Left lung (tissue), 10 donors: ENCODE measurements around the gene EIF4G1. TPM values are rescaled to one million over a fixed set of nuclear protein-coding genes. Genes with fewer than 3 reads are reported as not detected.

Experiments used
- ATAC-seq: fragments of 200-7000 bp; cut with Tn5 transposase; one replicate; pipeline ENCODE4 v1.9.1; 2020; ENCODE audit warnings: moderate library complexity
- DNase-seq, 4 donors: peaks; one replicate each; pipeline ENCODE4 v3.0.0-alpha.2; 2013 to 2020
- H3K27ac ChIP-seq, 2 donors: fragments of 200-600 bp; sonication (generic) in 1 of 2; one replicate each; pipeline versions ENCODE4 v1.5.0 to v1.8.0; 2020 to 2021
- H3K27me3 ChIP-seq, 2 donors: fragments of 200-600 bp; sonication (generic) in 1 of 2; one replicate each; pipeline versions ENCODE4 v1.5.0 to v1.8.0; 2020 to 2021
- H3K36me3 ChIP-seq, 2 donors: fragments of 200-600 bp; sonication (generic) in 1 of 2; one replicate each; pipeline versions ENCODE4 v1.5.0 to v1.8.0; 2020 to 2021
- H3K4me1 ChIP-seq, 2 donors: fragments of 200-600 bp; one replicate each; pipeline ENCODE4 v1.8.0; 2021
- H3K4me3 ChIP-seq, 2 donors: fragments of 200-600 bp; sonication (generic) in 1 of 2; one replicate each; pipeline versions ENCODE4 v1.5.0 to v1.8.0; 2020 to 2021; ENCODE audit warnings: mild to moderate bottlenecking in 1 of 2
- H3K9me3 ChIP-seq, 2 donors: fragments of 200-600 bp; sonication (generic) in 1 of 2; one replicate each; pipeline versions ENCODE4 v1.5.0 to v1.8.0; 2020 to 2021
- intact Hi-C, 2 donors: fragments of 100-400 bp; cut with DNase I; formaldehyde crosslinking; loops; one replicate each; pipeline versions ENCODE4 v1.11.2 to v1.14.2; 2022
- polyA plus RNA-seq, 6 donors: library from polyadenylated mRNA; unstranded; fragments of 120-200 nt; gene quantifications; one replicate each; pipeline ENCODE4 v1.2.1, GENCODE V29; 2013; ENCODE audit not compliant: insufficient read length in 6 of 6
- total RNA-seq, 2 donors: library from RNA; stranded (reverse); fragmentation: NEBNext Ultra II Directional; extraction: Animal tissue kit (Norgen Biotek cat#: 25700); gene quantifications; one replicate each; pipeline ENCODE4 v1.2.1, GENCODE V29; 2021
- TF ChIP-seq, protein P1 (sequence below), 2 donors: fragments of 200-600 bp; sonication (generic) in 1 of 2; IDR thresholded peaks; one replicate each; pipeline versions ENCODE4 v1.5.0 to v1.8.0; 2021; ENCODE audit warnings: antibody characterized with exemption in 2 of 2
- donor health status: DM: no; HTN: yes; CAD: no.
- donor health status: DM: no; HTN: no; CAD: no.

EIF4G1 gene
- total and polyA plus RNA-seq, 8 donors: 158 to 406 (median 203) TPM

DNA sequence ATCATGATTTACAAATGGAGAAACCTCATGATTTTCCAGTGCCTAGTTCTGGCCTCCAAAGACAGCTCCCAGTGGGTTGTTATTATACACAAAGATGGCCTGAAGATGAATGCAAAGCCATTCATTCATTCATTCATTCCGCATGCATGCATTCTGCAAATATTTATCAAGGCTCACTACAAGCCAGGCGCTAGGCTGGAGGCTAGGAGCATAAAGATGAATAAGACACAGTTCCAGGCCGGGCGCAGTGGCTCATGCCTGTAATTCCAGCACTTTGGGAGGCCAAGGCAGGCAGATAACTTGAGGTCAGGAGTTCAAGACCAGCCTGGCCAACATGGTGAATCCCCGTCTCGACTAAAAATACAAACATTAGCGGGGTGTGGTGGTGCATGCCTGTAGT is 17.8 kb upstream of the EIF4G1 start:
- DNase-seq: no peak
- Histone ChIP-seq H3K4me3 (no peak overlapping the region), H3K4me1 (peaks cover 5 to 25% of the 10 kb centered on the region in 2 donors), H3K9me3 (no peaks in the 10 kb centered on the region), H3K36me3 (peaks cover 0 to 15% of the 10 kb centered on the region in 2 donors), H3K27ac (no peak overlapping the region), H3K27me3 (no peaks in the 10 kb centered on the region)
- intact Hi-C loops: no loop called here
- ATAC-seq: no peak
- TF ChIP-seq, protein P1, sequence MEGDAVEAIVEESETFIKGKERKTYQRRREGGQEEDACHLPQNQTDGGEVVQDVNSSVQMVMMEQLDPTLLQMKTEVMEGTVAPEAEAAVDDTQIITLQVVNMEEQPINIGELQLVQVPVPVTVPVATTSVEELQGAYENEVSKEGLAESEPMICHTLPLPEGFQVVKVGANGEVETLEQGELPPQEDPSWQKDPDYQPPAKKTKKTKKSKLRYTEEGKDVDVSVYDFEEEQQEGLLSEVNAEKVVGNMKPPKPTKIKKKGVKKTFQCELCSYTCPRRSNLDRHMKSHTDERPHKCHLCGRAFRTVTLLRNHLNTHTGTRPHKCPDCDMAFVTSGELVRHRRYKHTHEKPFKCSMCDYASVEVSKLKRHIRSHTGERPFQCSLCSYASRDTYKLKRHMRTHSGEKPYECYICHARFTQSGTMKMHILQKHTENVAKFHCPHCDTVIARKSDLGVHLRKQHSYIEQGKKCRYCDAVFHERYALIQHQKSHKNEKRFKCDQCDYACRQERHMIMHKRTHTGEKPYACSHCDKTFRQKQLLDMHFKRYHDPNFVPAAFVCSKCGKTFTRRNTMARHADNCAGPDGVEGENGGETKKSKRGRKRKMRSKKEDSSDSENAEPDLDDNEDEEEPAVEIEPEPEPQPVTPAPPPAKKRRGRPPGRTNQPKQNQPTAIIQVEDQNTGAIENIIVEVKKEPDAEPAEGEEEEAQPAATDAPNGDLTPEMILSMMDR (IDR thresholded peaks at IDR 0.05): no peak

DNA sequence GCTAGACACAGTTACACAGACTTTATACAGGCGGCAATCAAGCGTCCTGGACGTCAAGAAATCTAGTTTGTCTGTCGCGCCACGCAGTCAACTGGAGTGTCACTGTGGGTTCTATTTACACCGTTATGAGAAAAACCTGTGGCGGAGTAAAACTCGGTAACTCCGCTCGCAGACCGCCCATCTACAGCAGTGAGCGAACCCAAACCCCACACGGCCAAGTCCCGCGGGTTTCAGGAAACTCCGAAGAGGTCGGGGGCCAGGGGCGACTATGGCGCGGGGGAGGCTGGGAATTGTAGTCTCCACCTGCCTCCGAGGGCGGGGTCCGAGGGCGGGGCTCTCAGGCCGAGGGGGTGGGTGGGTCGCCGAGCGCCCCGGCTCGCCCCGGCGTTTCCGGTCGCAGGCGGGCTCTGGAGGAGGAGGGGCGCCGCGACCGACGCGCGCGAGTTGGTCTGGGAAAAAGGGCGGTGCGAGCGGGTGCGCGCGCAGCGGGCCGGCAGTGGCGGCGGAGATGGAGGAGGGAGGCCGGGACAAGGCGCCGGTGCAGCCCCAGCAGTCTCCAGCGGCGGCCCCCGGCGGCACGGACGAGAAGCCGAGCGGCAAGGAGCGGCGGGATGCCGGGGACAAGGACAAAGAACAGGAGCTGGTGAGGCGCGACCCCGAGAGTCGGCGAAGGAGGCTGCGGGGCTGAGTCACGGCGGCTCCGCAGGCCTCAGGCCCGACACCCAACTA is 15.5 kb upstream of the EIF4G1 start, which contains the start of gene PSMD2:
Gene PSMD2 (plus strand): TSS at position 483 of the 729 bp plus-strand sequence. CDS start 26 bp downstream, at position 509.
- Histone ChIP-seq H3K9me3 (no peaks in the 10 kb centered on the region), H3K36me3 (peaks cover 4 to 39% of the 10 kb centered on the region in 2 donors), H3K27ac (peak within 1 kb of the TSS; percentile 80 to 88), H3K27me3 (no peaks in the 10 kb centered on the region), H3K4me1 (peaks cover 5 to 25% of the 10 kb centered on the region in 2 donors), H3K4me3 (peak within 1 kb of the TSS; percentile 90 to 100)
- intact Hi-C loops: no loop called here
- DNase-seq: peak; percentile 94 to 99 (median 98)
- peak; percentile 99 for ATAC-seq
- TF ChIP-seq, protein P1 (IDR thresholded peaks at IDR 0.05): no peak

DNA sequence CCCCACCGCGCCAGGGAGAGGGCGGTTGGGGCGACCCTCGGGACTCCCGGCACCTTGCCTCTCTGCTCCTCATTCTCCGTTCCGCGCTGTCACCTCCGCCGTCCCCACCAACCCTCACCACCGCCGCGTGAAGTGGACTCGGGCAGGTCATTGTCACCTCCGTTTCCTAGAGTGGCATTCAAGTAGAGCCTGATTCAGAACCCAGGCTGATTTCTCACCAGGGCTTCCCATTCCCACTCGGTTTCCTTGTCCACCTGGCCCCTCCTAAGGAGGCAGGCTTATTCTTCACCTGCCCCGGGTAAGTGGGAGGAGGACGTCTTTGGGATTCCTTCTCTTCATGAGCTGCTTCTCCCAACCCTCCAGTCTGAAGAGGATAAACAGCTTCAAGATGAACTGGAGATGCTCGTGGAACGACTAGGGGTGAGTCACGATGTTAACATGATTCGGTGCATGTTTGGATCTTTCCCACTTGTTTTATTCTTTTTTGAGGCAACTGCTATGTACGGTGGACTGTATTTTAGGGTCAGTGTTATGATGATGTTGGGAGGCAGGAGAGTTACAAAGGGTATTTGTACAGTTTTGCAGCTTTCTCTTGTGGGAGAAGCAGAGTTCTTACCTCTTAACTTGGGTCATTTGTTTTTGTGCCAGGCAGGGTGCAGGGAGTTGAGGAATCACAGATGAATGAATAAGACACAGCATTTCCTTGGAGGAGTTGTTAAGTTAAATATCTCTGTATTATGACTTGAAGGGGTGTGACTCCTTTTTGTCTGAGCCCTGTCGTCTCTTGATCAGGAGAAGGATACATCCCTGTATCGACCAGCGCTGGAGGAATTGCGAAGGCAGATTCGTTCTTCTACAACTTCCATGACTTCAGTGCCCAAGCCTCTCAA is 14.7 kb upstream of the EIF4G1 start:
- Histone ChIP-seq H3K36me3 (peaks cover 4 to 47% of the 10 kb centered on the region in 2 donors), H3K4me3 (peak overlapping the region; percentile 90 to 100), H3K27me3 (no peaks in the 10 kb centered on the region), H3K4me1 (peaks cover 5 to 25% of the 10 kb centered on the region in 2 donors), H3K9me3 (no peaks in the 10 kb centered on the region), H3K27ac (peak overlapping the region; percentile 57 to 80)
- DNase-seq (no peak), ATAC-seq (peak; percentile 15)
- intact Hi-C loops: no loop called here
- TF ChIP-seq, protein P1 (IDR thresholded peaks at IDR 0.05): no peak

GRCh38 chr3:184300378-184300720 is 14.1 kb upstream of the EIF4G1 start:
- Histone ChIP-seq H3K9me3 (no peaks in the 10 kb centered on the region), H3K27me3 (no peaks in the 10 kb centered on the region), H3K27ac (no peak overlapping the region), H3K36me3 (peaks cover 7 to 53% of the 10 kb centered on the region in 2 donors), H3K4me1 (peaks cover 5 to 25% of the 10 kb centered on the region in 2 donors), H3K4me3 (peak overlapping the region in 1 of 2 donors; percentile 100)
- intact Hi-C loops: no loop called here
- TF ChIP-seq, protein P1 (IDR thresholded peaks at IDR 0.05): no peak
- ATAC-seq: no peak
- no peak for DNase-seq

DNA sequence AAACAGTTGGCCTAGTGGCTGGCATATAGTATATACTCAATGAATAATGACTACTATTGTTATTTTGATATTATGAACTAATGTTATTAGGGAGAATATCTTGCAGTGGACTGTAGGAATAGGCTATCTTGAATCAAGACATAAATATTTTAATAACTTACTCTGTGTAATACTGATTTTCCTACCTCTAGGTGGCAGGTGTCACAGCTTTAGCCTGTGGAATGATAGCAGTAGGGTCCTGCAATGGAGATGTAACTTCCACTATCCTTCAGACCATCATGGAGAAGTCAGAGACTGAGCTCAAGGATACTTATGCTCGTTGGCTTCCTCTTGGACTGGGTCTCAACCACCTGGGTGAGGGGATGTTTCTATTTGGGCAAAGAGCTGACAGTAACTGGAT is 8.8 kb upstream of the EIF4G1 start:
- TF ChIP-seq, protein P1 (IDR thresholded peaks at IDR 0.05): no peak
- intact Hi-C loops: no loop called here
- Histone ChIP-seq H3K27ac (no peak overlapping the region), H3K9me3 (no peaks in the 10 kb centered on the region), H3K4me1 (peaks cover 0 to 9% of the 10 kb centered on the region in 2 donors), H3K36me3 (peaks cover 7 to 98% of the 10 kb centered on the region in 2 donors), H3K4me3 (no peak overlapping the region), H3K27me3 (no peaks in the 10 kb centered on the region)
- ATAC-seq (peak; percentile 46), DNase-seq (no peak)
